AG08396 (cell line): Measurements from ENCODE around the gene STMN1.

Experiments
- DNase-seq: peaks from one replicate; pipeline ENCODE4 v3.0.0; 2012; ENCODE audit warnings: low spot score, mixed read lengths

The STMN1 gene

GRCh38 chr1:25895365-25895990 is 10.7 kb downstream of the STMN1 start:
- DNase-seq: peak; percentile 94

- DNase-seq: no peak
These were observed 13.1 kb downstream of the STMN1 start for GRCh38 chr1:25893116-25893515.

- DNase-seq: no peak
These were observed 14.6 kb downstream of the STMN1 start for GRCh38 chr1:25891606-25892005.

GRCh38 chr1:25890239-25891034 is 15.8 kb downstream of the STMN1 start:
- DNase-seq: no peak

- DNase-seq: no peak
These were observed 16.7 kb downstream of the STMN1 start for GRCh38 chr1:25889470-25889869.

GRCh38 chr1:25888426-25888987 is 17.7 kb downstream of the STMN1 start:
- DNase-seq: no peak

GRCh38 chr1:25885602-25886001 is 20.6 kb downstream of the STMN1 start:
- no peak for DNase-seq

GRCh38 chr1:25881266-25881665 is 25.0 kb downstream of the STMN1 start:
- no peak for DNase-seq

- no peak for DNase-seq
These were observed 25.7 kb downstream of the STMN1 start for GRCh38 chr1:25880518-25880917.

GRCh38 chr1:25879675-25880074 is 26.5 kb downstream of the STMN1 start:
- DNase-seq: no peak

GRCh38 chr1:25878690-25879089 is 27.5 kb downstream of the STMN1 start:
- no peak for DNase-seq

- no peak for DNase-seq
These were observed 29.1 kb downstream of the STMN1 start for GRCh38 chr1:25877155-25877554.

GRCh38 chr1:25876693-25877077 is 29.5 kb downstream of the STMN1 start:
- DNase-seq: no peak

- no peak for DNase-seq
These were observed 30.1 kb downstream of the STMN1 start for GRCh38 chr1:25875856-25876692.

- peak; percentile 88 for DNase-seq
These were observed 30.9 kb downstream of the STMN1 start, which contains the start of gene PAQR7 for GRCh38 chr1:25875154-25875855. PAQR7 (minus strand) TSS chr1:25875708; CDS start chr1:25863839, 11,869 bp downstream.

- DNase-seq: no peak
These were observed 31.5 kb downstream of the STMN1 start for GRCh38 chr1:25874635-25875153.

GRCh38 chr1:25874209-25874608 is 32.0 kb downstream of the STMN1 start:
- no peak for DNase-seq

GRCh38 chr1:25873120-25873519 is 33.1 kb downstream of the STMN1 start:
- DNase-seq: no peak

- DNase-seq: no peak
These were observed 33.5 kb downstream of the STMN1 start for GRCh38 chr1:25872713-25873112.

- DNase-seq: no peak
These were observed 34.3 kb downstream of the STMN1 start for GRCh38 chr1:25871704-25872494.
